Measurements from ENCODE around the gene RBM4.

The RBM4 gene

DNA sequence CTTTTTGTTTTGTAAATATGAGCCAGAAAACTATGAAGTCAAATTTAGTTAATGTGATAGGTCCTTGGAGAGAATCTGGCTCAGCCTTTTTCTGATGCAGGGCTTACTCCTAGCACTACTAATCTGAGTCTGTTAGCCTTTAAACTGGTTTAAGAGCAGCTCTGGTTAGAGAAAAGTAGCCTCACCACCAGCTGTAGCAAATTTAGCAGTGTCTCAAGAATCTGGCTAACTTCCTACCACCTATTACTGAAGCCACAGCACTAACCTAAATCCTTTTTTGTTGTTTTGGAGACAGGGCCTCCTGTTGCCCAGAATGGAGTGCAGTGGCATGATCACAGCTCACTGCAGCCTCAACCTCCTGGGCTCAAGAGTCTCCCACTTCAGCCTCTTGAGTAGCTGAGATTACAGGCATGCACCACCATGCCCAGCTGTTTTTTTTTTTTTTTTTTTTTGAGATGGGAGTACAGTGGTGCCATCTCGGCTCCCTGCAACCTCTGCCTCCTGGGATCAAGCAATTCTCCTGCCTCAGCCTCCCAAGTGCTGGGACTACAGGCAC lies 25.3 kb downstream of the RBM4 start:
- DNase-seq, result no peak

DNA sequence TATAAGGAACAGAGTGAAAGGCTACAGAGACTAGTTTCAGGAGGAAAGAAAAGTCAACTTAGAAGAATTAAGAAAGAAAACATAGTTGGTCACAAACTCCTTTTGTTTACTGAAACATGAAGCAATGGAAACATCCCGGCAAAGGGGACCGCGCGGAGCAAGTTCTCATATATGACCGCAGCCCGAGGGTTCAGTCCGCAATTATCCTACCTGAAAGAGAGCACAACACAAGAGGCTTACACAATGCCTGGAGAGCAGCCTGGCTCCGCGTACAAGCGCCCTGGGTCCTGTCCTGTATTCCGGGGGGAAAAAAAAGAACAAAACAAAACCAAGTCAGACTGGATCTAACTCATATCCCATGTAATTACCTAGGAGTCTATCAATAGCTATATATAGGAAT lies 26.9 kb downstream of the RBM4 start:
- DNase-seq, result no peak

DNA sequence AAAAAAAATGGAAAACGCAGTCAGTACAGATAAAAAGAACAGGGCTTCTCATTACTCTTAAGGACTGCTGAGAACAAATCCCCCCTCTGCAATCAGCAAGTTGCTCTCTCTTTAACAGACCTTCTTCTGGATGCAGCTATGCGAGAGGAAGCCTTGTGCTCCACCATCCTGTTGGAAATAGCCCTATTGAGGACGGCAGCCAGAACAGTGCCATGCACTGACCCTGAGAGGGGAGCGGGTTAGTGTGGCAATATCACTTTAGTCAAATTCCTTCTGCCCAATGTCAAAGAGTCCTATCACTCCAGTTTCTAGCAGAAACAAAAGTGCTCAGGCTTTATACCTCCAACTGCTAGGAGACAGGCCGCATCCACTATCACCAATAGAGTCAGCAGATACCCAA lies 32.3 kb downstream of the RBM4 start:
- no peak for DNase-seq

DNA sequence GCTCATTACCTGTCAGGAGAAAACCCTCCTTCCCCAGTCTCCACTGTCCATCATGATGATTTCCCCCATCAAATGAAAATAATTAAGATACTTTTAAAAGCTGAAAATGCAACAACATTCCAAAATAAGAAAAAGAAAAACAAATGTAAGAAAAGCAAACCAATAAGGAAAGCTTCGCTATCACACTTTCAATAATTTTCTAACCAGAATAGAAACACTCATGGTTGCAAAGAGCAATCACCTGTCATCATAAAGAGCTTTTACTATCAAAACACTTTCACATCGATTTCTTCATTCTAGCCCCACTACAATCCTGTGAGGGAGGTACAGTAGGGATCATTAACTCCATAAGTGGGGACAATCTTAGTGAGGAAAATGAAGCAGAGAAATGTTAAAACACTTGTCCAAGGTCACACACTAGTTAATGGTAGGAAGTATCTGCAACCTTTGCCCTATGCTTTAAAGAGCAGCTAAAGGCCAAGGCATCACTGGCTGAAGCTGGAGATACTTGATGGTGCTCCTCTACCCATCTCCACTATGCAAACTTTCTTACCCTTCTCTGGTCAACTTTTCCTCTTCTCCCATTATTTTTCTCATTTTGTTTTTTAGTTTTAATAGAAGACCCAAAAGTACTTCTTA lies 36.6 kb downstream of the RBM4 start:
- no peak for DNase-seq

DNA sequence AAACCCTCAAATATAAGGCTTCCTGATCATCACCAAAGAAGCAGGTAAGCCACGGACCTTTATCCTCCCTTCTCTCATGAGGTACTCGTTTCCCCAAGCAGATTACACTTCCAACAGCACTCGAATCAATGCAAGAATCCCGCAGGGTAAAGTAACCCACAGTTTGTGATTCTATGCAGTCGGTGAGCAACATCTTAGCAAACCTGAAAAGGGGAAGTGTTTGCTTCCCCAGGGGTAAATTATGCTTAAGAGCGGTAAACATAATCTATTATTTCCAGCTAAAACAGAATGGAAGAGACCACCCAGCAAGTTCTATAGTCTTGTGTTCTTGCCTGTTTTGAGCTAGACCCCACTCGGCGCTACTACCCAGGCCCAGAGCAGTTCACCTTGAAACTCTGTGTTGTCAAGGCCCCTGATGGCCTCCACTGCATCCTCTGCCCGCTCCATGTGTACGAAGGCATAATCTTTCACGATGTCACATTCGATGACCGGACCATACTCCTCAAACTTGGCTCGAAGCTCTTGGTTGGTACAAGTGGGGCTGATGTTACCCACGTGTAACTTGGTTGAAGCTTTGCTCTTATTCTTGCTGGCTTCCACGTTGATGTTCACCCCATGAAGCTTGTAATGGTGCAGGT lies 37.9 kb downstream of the RBM4 start:
- no peak for DNase-seq

DNA sequence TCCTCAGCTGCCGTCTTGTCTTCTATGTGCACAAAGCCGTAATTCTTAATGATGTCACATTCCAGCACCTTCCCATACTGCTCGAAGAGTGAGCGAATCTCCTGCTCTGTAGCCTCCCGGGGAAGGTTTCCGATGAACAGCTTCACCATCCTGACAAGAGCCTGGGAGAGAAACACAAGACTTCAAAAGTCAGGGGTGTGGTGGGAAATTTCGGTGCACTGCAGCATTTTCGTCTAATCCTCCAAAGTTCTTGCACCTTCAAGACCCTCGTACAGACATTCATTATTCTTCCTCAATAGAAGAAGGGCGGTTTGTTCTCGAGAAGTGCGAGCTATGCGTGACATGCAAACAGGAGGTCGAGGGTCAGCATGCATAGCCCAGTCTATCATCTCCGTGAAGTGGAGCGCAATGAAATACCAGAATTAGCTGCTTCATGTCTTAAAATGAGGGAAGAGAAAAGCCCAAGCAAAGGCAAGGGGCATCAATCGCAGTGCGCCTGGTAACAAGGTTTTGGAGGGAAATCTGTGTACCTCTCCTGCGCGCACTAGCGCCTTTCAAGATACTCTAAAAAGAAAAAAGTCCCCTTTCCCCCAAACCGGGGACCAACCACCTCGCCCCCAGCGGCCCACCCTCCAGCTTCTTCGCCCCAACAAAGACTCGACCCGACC lies 38.6 kb downstream of the RBM4 start:
- DNase-seq, result no peak

DNA sequence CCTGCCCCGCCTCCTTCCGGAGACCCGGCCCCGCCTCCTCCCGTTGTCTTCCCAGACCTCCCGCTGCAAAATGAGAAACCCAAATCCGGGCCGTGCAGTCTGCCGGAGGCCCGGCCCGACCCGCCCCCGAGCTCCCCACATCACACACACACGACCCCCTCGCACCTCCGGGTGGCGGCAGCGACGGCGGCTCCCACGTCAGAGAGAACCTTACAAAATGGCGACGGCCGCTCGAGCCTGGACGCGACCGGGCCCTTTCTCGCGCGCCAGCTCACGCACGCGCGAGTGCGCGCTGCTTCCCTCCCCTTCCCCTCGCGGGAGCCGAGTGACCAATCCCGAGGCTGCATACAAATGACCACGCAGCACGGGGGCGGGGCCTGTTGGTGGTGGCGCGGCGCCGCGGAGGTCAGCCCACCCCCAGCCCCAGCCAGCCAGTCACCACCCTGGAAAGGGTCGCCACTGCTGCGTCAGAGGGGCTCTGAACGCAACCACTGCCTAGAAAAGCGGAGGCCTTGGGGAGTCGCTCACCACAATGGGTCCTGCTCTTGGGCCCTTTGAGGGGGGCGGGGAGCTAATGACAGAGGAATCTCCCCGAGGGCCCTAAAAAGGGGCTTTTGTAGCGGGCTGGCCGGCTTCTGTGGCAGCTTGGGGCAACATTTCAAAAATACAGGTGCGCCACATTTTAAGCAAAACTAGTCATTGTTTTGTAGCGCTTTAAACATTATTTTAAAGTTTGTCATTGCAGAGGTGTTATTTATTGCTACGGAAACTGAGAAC lies 39.3 kb downstream of the RBM4 start, which contains the start of gene RBM4B:
RBM4B (minus strand) TSS at position 289 of the 777 bp plus-strand sequence. CDS start 808 bp downstream, outside the sequence.
- DNase-seq, result peak; percentile 98

DNA sequence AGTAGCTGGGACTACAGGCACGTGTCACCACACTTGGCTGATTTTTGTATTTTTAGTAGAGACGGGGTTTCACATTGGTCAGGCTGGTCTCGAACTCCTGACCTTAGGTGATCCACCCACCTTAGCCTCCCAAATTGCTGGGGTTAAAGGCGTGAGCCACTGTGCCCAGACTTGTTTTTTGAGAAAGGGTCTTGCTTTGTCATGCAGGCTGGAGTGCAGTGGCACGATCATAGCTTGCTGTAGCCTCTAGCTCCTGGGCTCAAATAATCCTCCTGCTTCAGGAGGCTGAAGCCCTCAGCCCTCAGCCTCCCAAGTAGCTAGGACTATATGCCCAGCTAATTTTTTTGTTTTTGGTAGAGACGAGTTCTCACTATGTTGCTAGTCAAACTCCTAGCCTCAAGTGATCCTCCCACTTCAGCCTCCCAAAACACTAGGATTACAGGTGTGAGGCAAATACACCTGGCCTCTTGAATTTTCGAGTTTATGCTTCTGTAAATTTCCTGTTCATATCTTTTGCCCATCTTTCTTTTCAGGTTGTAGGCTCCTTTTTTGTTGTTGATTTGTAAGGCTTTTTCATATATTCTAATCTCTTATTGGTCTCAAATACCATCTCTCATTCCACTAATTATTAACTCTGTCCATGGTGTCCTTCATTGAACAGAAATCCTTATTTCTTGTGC lies 42.6 kb downstream of the RBM4 start:
- no peak for DNase-seq

DNA sequence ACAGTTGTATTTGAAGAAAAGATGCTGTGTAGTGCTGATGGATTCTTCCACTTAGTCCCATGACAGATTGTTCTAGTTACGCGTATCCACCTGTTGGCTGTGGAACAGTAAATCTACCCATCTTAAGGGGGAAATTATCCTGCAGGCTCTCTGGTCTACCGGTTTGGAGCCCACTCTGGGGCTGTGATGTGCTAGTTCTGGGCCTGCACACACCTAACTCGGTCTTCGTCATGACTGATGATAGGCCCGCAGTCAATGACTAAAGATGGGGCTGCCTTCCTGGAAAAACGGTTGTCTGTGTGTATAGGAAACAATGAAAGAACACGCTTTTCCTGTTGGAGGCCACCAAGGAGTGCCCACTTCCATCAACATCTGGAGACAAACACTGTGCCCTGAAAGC lies 45.4 kb downstream of the RBM4 start:
- no peak for DNase-seq

DNA sequence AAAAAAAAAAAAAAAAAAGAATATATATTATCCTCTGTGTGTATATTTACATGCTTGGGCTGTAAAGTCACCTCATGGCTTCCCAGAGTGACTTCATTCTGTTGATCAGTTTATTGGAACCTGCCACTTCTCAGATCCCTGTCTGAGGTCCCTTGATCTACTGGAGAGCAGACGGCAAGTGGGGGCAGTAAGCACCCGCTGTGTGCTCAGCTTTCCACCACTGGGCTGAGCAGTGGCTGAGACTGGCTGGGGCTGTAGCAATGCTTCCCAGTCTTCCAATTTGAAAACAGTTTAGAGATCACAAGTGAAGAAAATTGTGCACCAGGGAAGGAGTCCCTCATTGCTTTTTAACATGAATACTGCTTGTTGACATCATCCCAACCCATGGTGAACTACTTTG lies 46.1 kb downstream of the RBM4 start:
- DNase-seq, result no peak

DNA sequence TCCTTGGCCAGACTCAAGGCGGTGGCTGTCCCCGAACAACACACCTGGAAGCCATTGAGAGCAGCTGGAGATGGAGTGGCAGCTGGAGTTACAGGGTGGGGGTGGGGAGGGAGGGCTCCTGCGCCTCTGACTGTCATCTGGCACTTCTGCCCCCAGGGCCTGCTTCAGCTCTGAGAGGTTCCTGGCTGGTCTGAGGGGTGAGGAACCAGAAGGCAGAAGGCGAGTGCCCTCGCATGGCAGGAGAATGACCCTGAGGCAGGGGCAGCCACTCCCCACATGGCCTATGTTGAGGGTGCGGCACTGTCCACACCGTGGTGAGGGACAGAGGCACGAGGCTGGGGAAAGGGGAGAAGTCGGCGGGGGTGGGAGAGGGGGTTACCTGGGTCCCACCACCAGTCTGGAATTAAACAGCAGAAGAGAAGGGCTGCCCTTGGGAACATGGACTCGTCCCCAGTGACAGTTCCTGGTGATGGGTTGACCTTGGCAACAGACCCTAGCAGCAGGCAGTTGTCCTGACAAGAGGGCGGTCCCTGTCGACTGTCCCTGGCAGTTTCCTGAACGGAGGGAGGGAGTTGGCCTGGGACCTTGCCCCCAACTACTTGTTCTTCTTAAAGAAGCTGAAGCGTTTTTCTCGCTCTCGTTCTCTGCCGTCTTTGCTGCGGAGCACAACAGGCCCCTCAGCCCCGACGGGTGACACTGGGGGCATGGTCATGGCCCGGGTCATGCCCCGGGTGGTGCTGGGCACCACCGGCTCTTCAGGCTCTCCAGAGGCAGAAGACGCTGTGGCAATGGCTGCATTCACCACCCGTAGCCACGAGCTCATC lies 47.0 kb downstream of the RBM4 start:
- DNase-seq, result no peak

DNA sequence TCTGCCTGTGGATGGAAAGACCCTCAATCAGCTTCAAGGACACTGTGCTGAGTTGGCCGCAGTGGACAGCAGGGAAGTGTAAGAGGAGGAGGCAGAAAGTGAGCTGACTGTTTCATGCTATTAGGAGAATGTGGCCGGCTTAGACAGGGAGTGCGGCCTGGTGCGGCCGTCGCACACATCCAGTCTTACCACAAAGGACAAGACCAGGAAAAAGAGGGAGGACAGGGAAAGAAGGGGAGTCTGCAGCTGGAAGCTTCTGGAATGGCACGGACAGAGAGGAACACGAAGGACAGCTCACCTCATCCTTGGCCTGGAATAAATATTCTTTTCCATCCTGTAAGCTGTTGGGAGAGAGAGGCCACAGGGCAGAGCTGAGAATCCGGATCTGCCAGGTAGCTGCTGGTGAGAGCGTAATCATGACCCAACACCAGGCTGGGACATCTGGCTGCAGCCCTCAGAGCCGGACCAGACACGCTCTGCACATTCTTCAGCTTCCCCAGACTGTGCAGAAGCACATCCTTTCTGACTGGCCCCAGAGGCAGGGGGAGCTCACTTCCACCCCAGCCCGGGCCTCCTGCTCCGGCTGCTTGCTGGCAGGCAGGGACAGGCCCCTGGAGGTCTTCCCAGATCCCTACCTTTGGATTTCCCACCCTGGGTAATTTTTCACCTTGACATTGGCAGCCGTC lies 47.7 kb downstream of the RBM4 start:
- no peak for DNase-seq

DNA sequence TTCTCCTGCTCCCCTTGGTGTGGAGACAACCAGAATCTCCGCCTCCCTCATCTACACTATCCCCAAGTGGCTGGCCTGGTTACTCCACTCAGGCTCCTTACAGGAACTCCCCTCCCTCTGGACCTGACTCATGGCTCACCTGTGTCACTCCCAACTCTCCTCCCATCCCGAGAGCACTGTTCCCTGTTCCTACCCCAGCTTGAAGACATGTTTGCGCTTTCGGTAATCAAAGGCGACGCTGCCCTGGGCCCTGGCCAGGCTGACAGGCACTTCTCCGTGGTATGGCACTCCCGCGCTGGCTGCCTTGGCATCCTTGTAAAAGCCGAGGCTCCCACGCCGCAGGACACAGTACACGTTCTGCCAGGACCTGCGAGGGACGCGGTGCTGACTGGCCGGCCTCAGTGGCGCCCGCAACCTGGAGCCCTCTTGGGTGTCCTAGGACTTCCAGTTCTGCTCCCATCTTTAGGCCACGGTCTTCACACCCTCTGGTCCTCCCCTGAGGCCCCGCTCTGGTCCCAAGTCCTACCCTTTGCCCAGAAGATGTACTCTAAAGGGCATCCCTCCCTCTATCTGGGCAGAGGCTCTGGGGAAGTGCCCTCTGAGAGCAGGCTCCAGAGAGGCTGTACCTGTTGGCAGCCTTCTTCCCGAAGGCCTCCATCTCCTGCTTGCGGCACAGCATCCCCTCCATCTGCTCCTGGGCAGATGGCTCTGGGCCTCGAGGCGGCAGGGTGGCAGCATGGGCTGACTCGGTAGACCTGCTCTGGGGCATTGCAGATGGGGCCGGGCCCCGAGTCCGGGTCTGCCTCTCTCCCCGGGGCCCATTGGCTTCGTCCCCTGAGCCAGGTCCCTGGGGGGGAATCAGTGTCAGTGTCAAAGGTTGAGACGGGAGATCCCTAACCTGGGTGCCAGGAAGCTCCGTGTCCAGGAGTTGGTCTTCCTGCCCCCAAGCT lies 48.6 kb downstream of the RBM4 start:
- DNase-seq, result no peak

DNA sequence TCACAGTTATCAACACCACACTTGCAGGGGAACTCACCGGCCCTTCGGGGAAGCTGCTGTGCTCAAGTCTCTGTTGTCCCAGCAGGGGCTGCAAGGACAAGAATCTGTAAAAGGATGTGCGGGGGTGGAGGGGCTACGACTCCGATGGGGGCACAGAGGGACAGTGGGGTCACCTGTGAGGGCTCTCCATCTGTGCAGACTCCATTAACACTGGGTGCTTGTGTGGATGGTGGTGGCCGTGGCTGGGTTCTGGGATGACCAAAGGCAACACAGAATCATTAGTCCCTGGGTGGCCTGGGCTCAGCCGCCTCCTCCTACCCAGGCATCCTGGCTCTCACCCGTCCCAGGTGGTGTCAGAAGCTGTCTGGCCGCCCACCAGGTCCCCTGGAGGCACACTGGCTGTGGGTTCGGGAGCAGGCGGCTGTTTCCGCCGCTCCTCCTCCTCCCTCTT lies 49.4 kb downstream of the RBM4 start:
- no peak for DNase-seq

DNA sequence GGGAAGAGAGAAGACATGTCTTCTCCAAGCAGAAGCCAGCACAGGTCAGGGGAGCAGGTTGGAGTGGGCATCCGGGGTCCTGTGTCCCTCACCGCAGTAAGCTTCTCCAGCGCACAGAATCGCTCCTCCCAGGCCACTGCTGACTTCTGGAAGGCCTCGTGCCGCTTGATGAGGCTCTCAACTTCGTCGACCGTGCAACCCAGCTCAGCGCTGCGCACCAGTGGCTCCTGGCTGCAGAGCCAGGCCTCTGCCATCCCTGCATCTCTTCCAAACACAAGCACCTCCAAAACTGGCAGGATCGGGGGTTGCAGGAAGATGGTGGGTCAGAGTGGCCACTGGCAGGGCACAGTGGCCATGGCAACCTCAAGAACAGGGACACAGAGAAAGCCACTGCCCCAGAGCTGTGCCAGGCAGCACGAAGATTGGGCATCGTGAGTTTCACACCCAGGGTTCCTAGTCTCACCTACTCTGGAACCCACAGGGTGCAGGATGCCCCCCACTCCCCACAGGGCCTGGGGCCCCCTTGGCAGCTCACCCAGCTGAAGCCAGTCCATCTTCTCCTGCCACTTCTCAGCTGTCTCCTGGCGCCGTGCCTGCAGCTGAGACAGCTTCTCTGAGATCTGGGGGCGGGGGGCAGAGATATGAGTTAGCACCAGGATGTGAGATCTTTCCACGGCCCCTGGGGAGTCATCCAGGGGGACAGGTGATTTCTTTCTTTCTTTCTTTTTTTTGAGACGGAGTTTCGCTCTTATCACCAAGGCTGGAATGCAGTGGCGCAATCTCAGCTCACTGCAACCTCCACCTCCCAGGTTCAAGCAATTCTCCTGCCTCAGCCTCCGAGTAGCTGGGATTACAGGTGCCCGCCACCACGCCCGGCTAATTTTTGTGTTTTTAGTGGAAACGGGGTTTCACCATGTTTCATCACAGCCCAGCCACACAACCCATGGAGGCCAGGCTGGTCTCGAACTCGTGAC lies 50.3 kb downstream of the RBM4 start:
- no peak for DNase-seq

DNA sequence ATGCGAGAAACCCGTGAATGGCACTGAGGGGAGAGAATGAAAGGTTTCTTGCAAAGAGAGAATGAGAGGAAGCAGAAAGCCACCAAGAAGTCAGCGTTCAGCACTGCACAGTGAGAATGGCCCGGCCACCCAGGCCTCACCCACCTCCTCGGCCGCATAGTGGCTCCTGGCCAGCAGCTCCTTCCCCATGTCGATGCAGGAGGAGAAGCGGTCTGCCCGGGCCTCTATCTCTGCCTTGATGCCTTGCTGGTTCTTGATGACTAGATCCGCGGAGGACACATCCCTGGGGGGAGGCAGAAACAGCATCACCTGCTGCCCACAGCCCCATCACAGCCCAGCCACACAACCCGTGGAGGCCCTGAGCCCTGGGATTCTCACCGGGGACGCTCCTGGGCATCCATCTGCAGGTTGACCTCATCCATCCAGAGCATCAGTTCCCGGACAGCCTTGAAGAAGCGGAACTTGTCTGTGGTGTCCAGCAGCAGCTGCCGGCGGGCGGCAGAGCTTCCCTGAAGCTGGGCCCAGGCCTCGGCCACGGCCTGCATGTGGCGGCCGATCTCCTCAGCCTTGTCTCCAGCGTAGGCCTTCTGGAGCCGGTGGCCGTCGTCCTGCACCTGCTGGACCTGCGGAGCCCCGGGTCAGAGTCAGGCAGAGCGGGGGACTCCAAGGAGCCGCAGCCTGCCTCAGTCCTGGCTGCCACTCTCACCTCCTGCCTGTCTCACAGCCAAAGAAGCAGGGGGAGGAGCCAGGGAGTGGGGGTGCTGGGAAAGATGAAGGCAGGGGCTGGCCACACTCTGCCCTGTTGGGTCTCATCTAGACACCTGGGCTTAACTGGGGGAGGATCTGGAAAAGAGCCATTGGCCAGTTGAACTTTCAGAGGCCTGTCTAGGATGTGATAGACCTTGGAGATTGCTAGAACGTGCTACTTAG lies 51.4 kb downstream of the RBM4 start:
- no peak for DNase-seq

DNA sequence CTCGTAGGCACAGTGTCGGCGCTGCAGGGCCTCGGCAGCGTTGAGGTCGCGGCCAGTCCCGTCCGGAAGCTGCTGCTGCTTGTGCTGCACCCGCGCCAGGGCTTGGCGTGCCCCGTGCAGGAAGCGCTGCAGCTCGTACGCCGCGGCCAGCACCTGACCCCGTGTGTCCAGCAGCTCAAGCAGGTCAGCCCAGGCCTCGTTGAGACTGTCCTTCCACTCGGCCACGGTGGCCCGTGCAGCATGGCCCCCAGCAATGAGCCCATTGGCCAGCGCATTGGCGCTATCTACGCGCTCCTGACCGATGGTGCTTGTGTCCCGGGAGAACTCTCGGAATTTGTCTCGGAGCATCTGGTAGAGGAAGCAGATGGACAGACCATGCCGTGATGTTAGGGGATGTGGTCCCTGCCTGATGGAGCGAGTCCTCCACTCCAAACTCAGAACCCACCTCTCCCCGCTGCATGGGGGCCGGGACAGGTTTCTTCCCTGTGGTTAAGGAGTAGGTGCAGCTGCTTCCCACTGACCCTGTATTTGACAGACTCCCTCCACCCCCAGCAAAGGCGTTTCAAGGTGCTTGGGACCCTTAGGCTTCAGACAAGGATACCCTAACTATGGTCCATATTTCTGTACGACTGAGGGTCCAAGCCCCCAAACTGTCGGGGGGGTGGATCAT lies 52.9 kb downstream of the RBM4 start:
- DNase-seq, result no peak

Data from left hindlimb (tissue), 1 donor.